Neural cell (in vitro differentiated cells): ENCODE data around the gene EPS15. TPM values are rescaled to one million over a fixed set of nuclear protein-coding genes. Genes with fewer than 3 reads are reported as not detected.

Experiments used
- H2AFZ ChIP-seq: fragments of 200-600, 300-800 bp; sonication (generic), shearing (Covaris generic); 2 replicates; pipeline ENCODE4 v1.6.0; 2014; ENCODE audit warnings: low read depth, mild to moderate bottlenecking, antibody characterized with exemption, low read length, moderate library complexity
- H3F3A ChIP-seq: fragments of 200-600 bp; shearing (Covaris generic); 2 replicates; pipeline ENCODE4 v1.6.1; 2016; ENCODE audit warnings: mild to moderate bottlenecking, moderate library complexity, mixed read lengths, antibody characterized with exemption, low read length; ENCODE audit not compliant: insufficient read depth, poor library complexity, severe bottlenecking
- H3K27ac ChIP-seq: fragments of 200-600, 300-800 bp; sonication (generic), shearing (Covaris generic); 2 replicates; pipeline ENCODE4 v1.5.1; 2014; ENCODE audit warnings: mild to moderate bottlenecking, low read length, moderate library complexity
- H3K27me3 ChIP-seq: fragments of 300-800, 200-600 bp; sonication (generic), shearing (Covaris generic); 2 replicates; pipeline ENCODE4 v1.6.0; 2014; ENCODE audit warnings: mild to moderate bottlenecking, low read depth, low read length, moderate library complexity; ENCODE audit not compliant: insufficient read depth
- H3K36me3 ChIP-seq: fragments of 300-800, 200-600 bp; sonication (generic), shearing (Covaris generic); 2 replicates; pipeline ENCODE4 v1.5.1; 2014; ENCODE audit warnings: mild to moderate bottlenecking, antibody characterized with exemption, low read length, moderate library complexity; ENCODE audit not compliant: insufficient read depth
- H3K4me2 ChIP-seq: fragments of 300-800, 200-600 bp; sonication (generic), shearing (Covaris generic); 2 replicates; pipeline ENCODE4 v1.6.0; 2014; ENCODE audit warnings: mild to moderate bottlenecking, low read length
- H3K4me3 ChIP-seq: fragments of 300-800, 200-600 bp; sonication (generic), shearing (Covaris generic); 2 replicates; pipeline ENCODE4 v1.5.1; 2014; ENCODE audit warnings: mild to moderate bottlenecking, low read length, moderate library complexity
- H3K79me2 ChIP-seq: fragments of 200-600 bp; shearing (Covaris generic); replicated peaks from 2 replicates; pipeline ENCODE4 v1.6.0; 2014; ENCODE audit warnings: mild to moderate bottlenecking, low read length, moderate library complexity; ENCODE audit not compliant: insufficient read depth
- H3K9ac ChIP-seq: fragments of 300-800, 200-600 bp; sonication (generic), shearing (Covaris generic); 2 replicates; pipeline ENCODE4 v1.6.1; 2016; ENCODE audit warnings: mild to moderate bottlenecking, low read length, mixed read lengths
- H3K9me2 ChIP-seq: fragments of 200-600 bp; shearing (Covaris generic); 2 replicates; pipeline ENCODE4 v1.6.1; 2016; ENCODE audit warnings: mild to moderate bottlenecking, low read length, mixed read lengths; ENCODE audit not compliant: insufficient read depth
- H3K9me3 ChIP-seq: fragments of 200-600, 300-800 bp; sonication (generic), shearing (Covaris generic); 2 replicates; pipeline ENCODE4 v1.6.1; 2016; ENCODE audit warnings: mild to moderate bottlenecking, mixed run types, low read length, moderate library complexity, mixed read lengths
- H4K20me1 ChIP-seq: fragments of 200-600 bp; shearing (Covaris generic); 2 replicates; pipeline ENCODE4 v1.6.1; 2016; ENCODE audit warnings: mild to moderate bottlenecking, mixed run types; ENCODE audit not compliant: insufficient read depth
- CTCF ChIP-seq: fragments of 450-650 bp; IDR thresholded peaks from 2 replicates; pipeline ENCODE4 v1.5.1; 2014; ENCODE audit warnings: antibody characterized with exemption, mild to moderate bottlenecking, moderate library complexity; ENCODE audit not compliant: poor library complexity, severe bottlenecking
- EP300 ChIP-seq: fragments of 450-650 bp; conservative IDR thresholded peaks from 2 replicates; pipeline ENCODE4 v1.6.1; 2014; ENCODE audit warnings: antibody characterized with exemption, mild to moderate bottlenecking, moderate library complexity; ENCODE audit not compliant: poor library complexity, severe bottlenecking
- EZH2 ChIP-seq: fragments of 200-600, 300-800 bp; shearing (Covaris generic), sonication (generic); IDR thresholded peaks from 2 replicates; pipeline ENCODE4 v1.6.1; 2014; ENCODE audit warnings: antibody characterized with exemption, low read length, borderline replicate concordance, mild to moderate bottlenecking; ENCODE audit not compliant: insufficient read depth, poor library complexity, severe bottlenecking
- MXI1 ChIP-seq: fragments of 450-650 bp; conservative IDR thresholded peaks from 2 replicates; pipeline ENCODE4 v1.6.1; 2014; ENCODE audit warnings: antibody characterized with exemption, mild to moderate bottlenecking; ENCODE audit not compliant: poor library complexity, severe bottlenecking
- POLR2AphosphoS5 ChIP-seq: IDR thresholded peaks from 2 replicates; pipeline ENCODE4 v1.6.1; 2012
- RAD21 ChIP-seq: fragments of 450-650 bp; conservative IDR thresholded peaks from 2 replicates; pipeline ENCODE4 v1.6.1; 2014; ENCODE audit warnings: antibody characterized with exemption, mild to moderate bottlenecking, moderate library complexity
- REST ChIP-seq: IDR thresholded peaks from 2 replicates; pipeline ENCODE4 v1.6.1; 2012; ENCODE audit warnings: borderline replicate concordance
- SMC3 ChIP-seq: fragments of 450-650 bp; conservative IDR thresholded peaks from 2 replicates; pipeline ENCODE4 v1.6.1; 2014; ENCODE audit warnings: antibody characterized with exemption, mild to moderate bottlenecking, moderate library complexity; ENCODE audit not compliant: poor library complexity
- TAF1 ChIP-seq: IDR thresholded peaks from 2 replicates; pipeline ENCODE4 v1.6.1; 2012; ENCODE audit warnings: low read depth
- polyA plus RNA-seq: library from polyadenylated mRNA; depleted of rRNA; stranded (reverse); fragments of >200 nt; gene quantifications from 2 replicates; pipeline ENCODE4 v1.2.3, GENCODE V29; 2014

Gene EPS15
- polyA plus RNA-seq, 1 donor from 2014 or later = 101 TPM

GRCh38 chr1:51553911-51554310, 34.8 kb upstream of the EPS15 start:
- Histone ChIP-seq H3K79me2 (no peaks in the 10 kb centered on the region), H3F3A (no peaks in the 10 kb centered on the region), H3K27ac (no peak overlapping the region), H3K4me3 (no peak overlapping the region), H3K4me2 (no peak overlapping the region), H4K20me1 (no peaks in the 10 kb centered on the region), H3K27me3 (no peaks in the 10 kb centered on the region), H3K9ac (no peak overlapping the region), H3K9me3 (no peaks in the 10 kb centered on the region), H3K9me2 (no peaks in the 10 kb centered on the region), H2AFZ (no peak overlapping the region), H3K36me3 (no peaks in the 10 kb centered on the region)
- no peak for TF ChIP-seq EZH2
- no peak for TF ChIP-seq EP300
- TF ChIP-seq RAD21 = no peak

GRCh38 chr1:51552929-51553807, 34.1 kb upstream of the EPS15 start:
- no peaks in the 10 kb centered on the region for H3K27me3 ChIP-seq
- H3K27ac ChIP-seq = no peak overlapping the region
- H3K79me2 ChIP-seq = no peaks in the 10 kb centered on the region
- H3K9me3 ChIP-seq = no peaks in the 10 kb centered on the region
- H3K36me3 ChIP-seq = no peaks in the 10 kb centered on the region
- no peaks in the 10 kb centered on the region for H4K20me1 ChIP-seq
- no peak overlapping the region for H3K9ac ChIP-seq
- TF ChIP-seq MXI1 = no peak
- no peak for TF ChIP-seq TAF1
- no peak for TF ChIP-seq REST
- no peak for TF ChIP-seq EZH2
- TF ChIP-seq CTCF = no peak
- no peak for TF ChIP-seq POLR2AphosphoS5
- no peak for TF ChIP-seq RAD21
- no peak for TF ChIP-seq SMC3
- no peak for TF ChIP-seq EP300
- no peak overlapping the region for H2AFZ ChIP-seq
- no peaks in the 10 kb centered on the region for H3F3A ChIP-seq
- H3K4me3 ChIP-seq = no peak overlapping the region
- H3K9me2 ChIP-seq = no peaks in the 10 kb centered on the region
- H3K4me2 ChIP-seq = no peak overlapping the region
